ENCODE results near the gene DQX1. TPM values are rescaled to one million over a fixed set of nuclear protein-coding genes. Genes with fewer than 3 reads are reported as not detected.

Gene DQX1
- total RNA-seq, 1 donor = not detected

DNA sequence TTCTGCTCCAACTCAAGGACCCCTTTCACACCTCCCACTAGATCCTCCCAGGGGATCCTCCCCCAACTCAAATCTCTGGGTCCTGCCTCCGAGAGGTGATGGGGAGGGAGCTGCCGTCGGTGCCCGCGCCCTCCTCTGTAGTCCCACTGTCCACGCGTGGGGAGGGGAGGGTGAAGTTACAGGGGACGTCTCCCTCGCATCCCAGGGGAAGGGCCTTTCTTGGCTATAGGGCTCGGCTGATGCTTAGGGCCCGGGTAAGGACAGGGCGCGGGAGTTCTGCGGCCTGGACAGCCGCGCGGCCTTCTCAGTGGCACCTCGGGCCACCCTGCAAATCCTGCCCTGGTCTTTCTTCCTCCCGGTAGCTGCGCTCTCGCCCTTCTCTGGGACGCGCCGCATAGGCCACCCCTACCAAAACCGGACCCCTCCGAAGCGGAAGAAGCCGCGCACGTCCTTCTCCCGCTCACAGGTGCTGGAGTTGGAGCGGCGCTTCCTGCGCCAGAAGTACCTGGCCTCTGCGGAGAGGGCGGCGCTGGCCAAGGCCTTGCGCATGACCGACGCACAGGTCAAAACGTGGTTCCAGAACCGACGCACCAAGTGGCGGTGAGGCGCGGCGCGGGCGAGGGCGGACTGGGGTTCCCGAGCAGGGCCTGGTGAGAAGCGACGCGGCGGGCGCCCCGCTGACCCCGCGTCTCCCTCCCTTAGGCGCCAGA, 10.6 kb downstream of the DQX1 start:
- H3K4me3 ChIP-seq (ENCODE audit: low read depth, low read length) = no peak overlapping the region
- TF ChIP-seq CTCF (IDR thresholded peaks at IDR 0.05; ENCODE audit: insufficient read depth, low read depth, low read length) = no peak
- no peak for DNase-seq (ENCODE audit: low read depth)

- H3K4me3 ChIP-seq (ENCODE audit: low read depth, low read length) = no peak within 1 kb of the TSS
- no peak for TF ChIP-seq CTCF (IDR thresholded peaks at IDR 0.05; ENCODE audit: insufficient read depth, low read depth, low read length)
- no peak for DNase-seq (ENCODE audit: low read depth)
These were observed 11.4 kb downstream of the DQX1 start, which contains the start of gene TLX2 for GRCh38 chr2:74514368-74515270. TSS of gene TLX2 (plus strand) at chr2:74514450. CDS start at chr2:74514807, 357 bp downstream.

- DNase-seq (ENCODE audit: low read depth) = no peak
- no peak overlapping the region for H3K4me3 ChIP-seq (ENCODE audit: low read depth, low read length)
- no peak for TF ChIP-seq CTCF (IDR thresholded peaks at IDR 0.05; ENCODE audit: insufficient read depth, low read depth, low read length)
These were observed 12.2 kb downstream of the DQX1 start for GRCh38 chr2:74513605-74514367.

DNA sequence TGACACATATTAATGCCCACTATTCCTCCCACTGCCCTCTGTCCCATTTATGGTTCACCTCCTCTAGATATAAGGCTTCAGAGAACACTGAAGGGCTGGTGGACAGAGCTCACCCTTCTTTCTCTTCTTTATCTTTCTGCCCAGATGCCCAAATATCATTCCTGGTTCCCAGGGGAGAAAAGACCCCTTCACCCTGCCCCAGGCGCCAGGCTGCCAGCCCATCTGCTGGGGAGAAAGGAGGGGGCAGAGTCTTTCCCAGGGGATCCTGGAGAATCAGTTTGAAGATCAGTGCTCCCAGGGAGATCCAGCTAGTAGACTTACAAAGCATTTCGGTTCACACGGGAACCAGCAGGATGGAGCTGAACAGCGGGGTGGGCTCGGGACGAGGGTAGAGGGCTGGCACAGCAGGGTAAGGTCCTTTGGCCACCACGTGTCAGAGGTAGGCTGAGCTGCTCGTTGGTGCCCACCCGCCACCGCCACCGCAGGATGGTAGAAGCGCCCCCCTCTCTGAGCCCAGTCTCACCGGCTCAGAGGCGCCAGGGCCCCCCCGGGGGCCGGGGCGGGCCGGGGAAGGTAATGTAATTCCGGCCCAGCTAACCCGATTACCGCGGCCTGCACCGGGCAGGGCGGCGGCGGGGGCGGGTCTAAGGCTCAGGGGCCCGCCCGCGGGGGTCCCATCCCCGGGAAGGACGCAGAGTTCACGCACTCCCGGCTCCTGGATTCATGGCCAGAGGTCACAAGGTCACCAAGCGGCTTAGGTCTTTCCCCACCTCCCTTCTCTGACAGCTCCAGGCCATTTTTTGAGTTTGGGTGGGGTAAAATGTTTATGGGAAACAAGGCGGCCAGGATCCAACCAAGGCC, 13.1 kb downstream of the DQX1 start:
- no peak for DNase-seq (ENCODE audit: low read depth)
- TF ChIP-seq CTCF (IDR thresholded peaks at IDR 0.05; ENCODE audit: insufficient read depth, low read depth, low read length) = no peak
- no peak overlapping the region for H3K4me3 ChIP-seq (ENCODE audit: low read depth, low read length)

DNA sequence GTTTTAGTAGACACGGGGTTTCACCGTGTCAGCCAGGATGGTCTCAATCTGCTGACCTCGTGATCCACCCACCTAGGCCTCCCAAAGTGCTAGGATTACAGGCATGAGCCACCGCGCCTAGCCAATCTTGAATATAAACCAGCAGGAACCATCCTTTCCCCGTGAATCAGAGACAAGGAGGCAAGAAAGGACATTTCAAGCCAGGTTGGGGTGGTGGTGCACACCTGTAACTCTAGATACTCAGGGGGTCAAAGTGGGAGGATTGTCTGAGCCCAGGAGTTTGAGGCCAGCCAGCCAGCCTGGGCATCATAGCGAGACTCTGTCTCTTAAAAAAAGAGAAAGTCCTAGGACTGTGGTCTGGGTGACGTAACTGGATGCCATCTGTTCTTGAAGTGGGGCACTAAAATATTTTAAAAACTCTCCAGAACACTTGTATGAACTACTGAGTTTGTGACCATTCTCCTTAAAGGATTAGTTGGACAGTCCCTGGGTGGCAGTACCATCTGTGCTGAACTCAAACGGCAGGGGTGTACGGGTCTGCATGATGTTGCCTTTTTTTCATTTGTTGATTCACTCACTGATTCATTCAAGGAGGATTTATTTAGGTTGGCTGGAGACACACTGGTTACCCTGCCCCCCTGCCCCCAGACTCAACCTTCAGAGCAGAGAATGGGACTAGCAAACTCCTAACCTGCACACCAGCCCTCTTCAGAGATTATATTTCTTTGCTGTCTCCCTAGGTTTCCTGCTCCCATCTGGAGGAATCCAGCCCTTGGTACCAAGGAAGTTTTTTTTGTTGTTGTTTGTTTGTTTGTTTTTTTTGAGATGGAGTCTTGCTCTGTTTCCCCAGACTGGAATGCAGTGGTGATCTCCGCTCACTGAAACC, 14.7 kb downstream of the DQX1 start:
- TF ChIP-seq CTCF (IDR thresholded peaks at IDR 0.05; ENCODE audit: insufficient read depth, low read depth, low read length) = no peak
- no peak overlapping the region for H3K4me3 ChIP-seq (ENCODE audit: low read depth, low read length)
- DNase-seq (ENCODE audit: low read depth) = no peak
